T-helper 2 cell (primary cell): Measurements from ENCODE around the gene ITGB1BP1.

Experiments
- DNase-seq, 5 experiments: peaks; one replicate each; pipeline versions ENCODE4 v3.0.0 to v3.0.0-alpha.2; 2012 to 2022

ITGB1BP1 gene

GRCh38 chr2:9377461-9378097 lies 45.7 kb downstream of the ITGB1BP1 start:
- DNase-seq: no peak

- no peak for DNase-seq
Observed at GRCh38 chr2:9375857-9376428, 47.4 kb downstream of the ITGB1BP1 start.

GRCh38 chr2:9374071-9374730 lies 49.1 kb downstream of the ITGB1BP1 start:
- no peak for DNase-seq

- no peak for DNase-seq
Observed at GRCh38 chr2:9373476-9373875, 49.9 kb downstream of the ITGB1BP1 start.

GRCh38 chr2:9373047-9373446 lies 50.3 kb downstream of the ITGB1BP1 start:
- no peak for DNase-seq

GRCh38 chr2:9370746-9371145 lies 52.6 kb downstream of the ITGB1BP1 start:
- DNase-seq: no peak

GRCh38 chr2:9366026-9366425 lies 57.3 kb downstream of the ITGB1BP1 start:
- no peak for DNase-seq

- DNase-seq: no peak
Observed at GRCh38 chr2:9365498-9366019, 57.8 kb downstream of the ITGB1BP1 start.

GRCh38 chr2:9364791-9365497 lies 58.4 kb downstream of the ITGB1BP1 start:
- no peak for DNase-seq

- no peak for DNase-seq
Observed at GRCh38 chr2:9364373-9364772, 59.0 kb downstream of the ITGB1BP1 start.

- no peak for DNase-seq
Observed at GRCh38 chr2:9360701-9361100, 62.6 kb downstream of the ITGB1BP1 start.

- DNase-seq: no peak
Observed at GRCh38 chr2:9360110-9360509, 63.2 kb downstream of the ITGB1BP1 start.

GRCh38 chr2:9359463-9359862 lies 63.9 kb downstream of the ITGB1BP1 start:
- no peak for DNase-seq

- no peak for DNase-seq
Observed at GRCh38 chr2:9358846-9359245, 64.5 kb downstream of the ITGB1BP1 start.

- DNase-seq: no peak
Observed at GRCh38 chr2:9356261-9356660, 67.1 kb downstream of the ITGB1BP1 start.

- no peak for DNase-seq
Observed at GRCh38 chr2:9355716-9356115, 67.6 kb downstream of the ITGB1BP1 start.

GRCh38 chr2:9355270-9355669 lies 68.1 kb downstream of the ITGB1BP1 start:
- DNase-seq: no peak

GRCh38 chr2:9354318-9354717 lies 69.0 kb downstream of the ITGB1BP1 start:
- DNase-seq: no peak
